Stimulated activated naive CD8-positive, alpha-beta T cell treated with anti-CD3 and anti-CD28 coated beads, Interleukin-15, Interleukin-2, amounts not matched to agents 100 ng/mL and 50 ng/mL, for 24 hours (primary cell): ENCODE results near the gene CPEB4.
A peak's percentile ranks its signal among the peaks of the same experiment; 100 is the strongest.

Experiments used
- H3K27ac Mint-ChIP-seq: one replicate; pipeline ENCODE4 v1.8.0; 2021; ENCODE audit warnings: mild to moderate bottlenecking, mixed read lengths
- H3K27me3 Mint-ChIP-seq: one replicate; pipeline ENCODE4 v1.8.0; 2021; ENCODE audit warnings: mixed read lengths
- H3K36me3 Mint-ChIP-seq: one replicate; pipeline ENCODE4 v1.8.0; 2021; ENCODE audit warnings: low read depth, mixed read lengths
- H3K4me1 Mint-ChIP-seq: one replicate; pipeline ENCODE4 v1.8.0; 2021; ENCODE audit warnings: low read depth, mixed read lengths
- H3K4me3 Mint-ChIP-seq: one replicate; pipeline ENCODE4 v1.8.0; 2021; ENCODE audit warnings: mild to moderate bottlenecking, mixed read lengths
- H3K9me3 Mint-ChIP-seq: one replicate; pipeline ENCODE4 v1.8.0; 2021; ENCODE audit warnings: mixed read lengths

The CPEB4 gene

GRCh38 chr5:173972925-173973615 lies 84.9 kb downstream of the CPEB4 start:
- Mint-ChIP-seq H3K36me3 (no peaks in the 10 kb centered on the region), H3K4me1 (peaks cover 9% of the 10 kb centered on the region), H3K27me3 (peaks cover 11% of the 10 kb centered on the region), H3K9me3 (no peaks in the 10 kb centered on the region), H3K4me3 (peak overlapping the region; percentile 71), H3K27ac (no peak overlapping the region)

DNA sequence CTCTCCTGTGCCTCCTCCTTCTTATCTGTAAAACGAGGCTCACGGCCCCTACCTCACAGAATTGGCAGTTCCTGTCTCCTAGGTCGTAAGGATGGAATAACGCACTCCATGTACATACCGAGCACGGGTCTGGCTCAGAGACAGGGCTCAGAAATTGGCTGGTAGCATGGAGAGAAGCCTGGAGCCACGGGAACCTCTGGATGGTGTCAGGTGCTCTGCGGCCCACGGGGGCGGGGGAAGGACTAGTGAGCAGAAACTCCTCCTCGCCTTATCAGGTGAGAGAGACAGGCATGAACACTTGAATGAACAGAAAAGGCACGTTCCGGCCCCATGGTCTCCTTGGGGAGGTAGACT lies 85.4 kb downstream of the CPEB4 start:
- Mint-ChIP-seq H3K36me3 (no peaks in the 10 kb centered on the region), H3K4me3 (peak overlapping the region; percentile 71), H3K4me1 (peaks cover 9% of the 10 kb centered on the region), H3K27ac (no peak overlapping the region), H3K9me3 (no peaks in the 10 kb centered on the region), H3K27me3 (peaks cover 14% of the 10 kb centered on the region)

DNA sequence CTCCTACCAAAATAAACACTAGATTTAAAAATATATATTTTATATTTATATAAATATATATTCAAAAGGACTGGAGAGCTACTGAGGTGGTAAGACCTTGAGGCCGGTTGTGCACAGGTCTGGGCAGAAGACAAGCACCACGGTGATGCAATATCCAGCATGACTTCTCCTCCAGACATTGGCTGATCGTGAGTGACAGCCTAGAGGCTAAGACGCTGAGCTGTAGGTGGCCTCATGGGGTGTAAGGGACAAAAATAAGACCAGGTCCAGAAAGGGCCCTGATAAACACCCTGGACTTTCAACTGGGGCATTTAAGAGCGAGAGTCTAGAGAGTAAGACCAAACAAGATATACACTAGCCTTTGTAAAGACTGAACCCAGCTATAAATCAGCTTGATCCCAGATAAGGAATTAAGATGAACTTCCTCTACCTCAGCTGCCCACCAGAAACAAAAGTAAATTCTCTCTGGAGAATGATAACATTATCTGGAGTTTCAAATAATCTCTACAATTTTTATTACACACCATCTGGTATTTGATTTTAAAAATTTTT lies 86.6 kb downstream of the CPEB4 start:
- H3K4me1 Mint-ChIP-seq: peaks cover 9% of the 10 kb centered on the region
- peaks cover 21% of the 10 kb centered on the region for H3K27me3 Mint-ChIP-seq
- H3K27ac Mint-ChIP-seq: no peak overlapping the region

GRCh38 chr5:173981185-173981761 lies 93.1 kb downstream of the CPEB4 start:
- Mint-ChIP-seq H3K27ac (no peak overlapping the region), H3K4me1 (no peaks in the 10 kb centered on the region), H3K27me3 (peaks cover 62% of the 10 kb centered on the region), H3K36me3 (no peaks in the 10 kb centered on the region), H3K4me3 (no peak overlapping the region), H3K9me3 (no peaks in the 10 kb centered on the region)

More for the DNA sequence above, 86.6 kb downstream of the CPEB4 start:
- Mint-ChIP-seq H3K36me3 (no peaks in the 10 kb centered on the region), H3K4me3 (no peak overlapping the region), H3K9me3 (no peaks in the 10 kb centered on the region)

GRCh38 chr5:173984218-173984617 lies 96.1 kb downstream of the CPEB4 start:
- no peaks in the 10 kb centered on the region for H3K36me3 Mint-ChIP-seq
- H3K9me3 Mint-ChIP-seq: no peaks in the 10 kb centered on the region
- no peaks in the 10 kb centered on the region for H3K4me1 Mint-ChIP-seq
- peaks cover 49% of the 10 kb centered on the region for H3K27me3 Mint-ChIP-seq
- H3K4me3 Mint-ChIP-seq: no peak overlapping the region
- no peak overlapping the region for H3K27ac Mint-ChIP-seq

GRCh38 chr5:173988554-173989431 lies 100.6 kb downstream of the CPEB4 start, which contains the start of gene C5orf47:
Gene C5orf47 (plus strand): TSS chr5:173989170. CDS start chr5:173989264, 94 bp downstream.
- Mint-ChIP-seq H3K27me3 (peaks cover 9% of the 10 kb centered on the region), H3K9me3 (no peaks in the 10 kb centered on the region), H3K4me1 (no peaks in the 10 kb centered on the region), H3K27ac (no peak within 1 kb of the TSS), H3K4me3 (no peak within 1 kb of the TSS), H3K36me3 (no peaks in the 10 kb centered on the region)

DNA sequence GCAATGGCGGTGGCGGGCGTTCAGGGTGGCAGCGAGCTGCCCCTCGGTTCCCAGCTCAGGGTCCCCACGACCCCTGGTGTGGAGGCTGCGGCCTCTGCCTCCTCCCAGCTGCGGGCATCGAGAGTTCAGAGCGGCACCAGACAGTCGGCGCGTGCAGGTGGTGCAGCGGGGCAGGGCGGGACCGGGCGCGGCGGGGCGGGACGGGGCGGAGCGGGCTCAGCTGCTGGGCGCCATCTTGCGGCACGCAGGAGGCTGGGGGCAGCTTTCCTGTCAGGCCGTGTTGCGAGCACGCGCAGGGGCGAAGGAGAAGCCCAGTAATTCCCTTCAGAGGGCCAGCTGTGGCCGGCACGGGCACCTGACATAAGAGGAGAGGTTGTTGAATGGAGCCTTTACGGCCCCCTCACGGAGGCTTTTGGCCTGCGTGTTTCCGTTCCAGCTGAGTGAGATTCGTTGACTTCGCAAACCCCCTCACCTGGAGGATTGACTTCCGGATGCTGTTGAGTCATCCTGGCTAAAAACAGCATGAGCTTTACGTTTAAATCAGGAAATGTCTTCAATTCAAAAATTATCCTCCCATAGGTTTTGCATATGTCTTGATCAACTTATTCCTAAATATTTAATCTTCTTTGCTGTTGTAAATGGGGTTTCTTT lies 101.4 kb downstream of the CPEB4 start:
- Mint-ChIP-seq H3K36me3 (no peaks in the 10 kb centered on the region), H3K4me3 (no peak overlapping the region), H3K27me3 (peaks cover 7% of the 10 kb centered on the region), H3K4me1 (no peaks in the 10 kb centered on the region), H3K27ac (no peak overlapping the region), H3K9me3 (no peaks in the 10 kb centered on the region)

GRCh38 chr5:173997331-173997730 lies 109.2 kb downstream of the CPEB4 start:
- Mint-ChIP-seq H3K4me1 (no peaks in the 10 kb centered on the region), H3K9me3 (no peaks in the 10 kb centered on the region), H3K27me3 (peaks cover 25% of the 10 kb centered on the region), H3K36me3 (no peaks in the 10 kb centered on the region), H3K27ac (no peak overlapping the region), H3K4me3 (no peak overlapping the region)

GRCh38 chr5:173998531-173998930 lies 110.4 kb downstream of the CPEB4 start:
- Mint-ChIP-seq H3K4me3 (no peak overlapping the region), H3K9me3 (no peaks in the 10 kb centered on the region), H3K27ac (no peak overlapping the region), H3K4me1 (no peaks in the 10 kb centered on the region), H3K36me3 (no peaks in the 10 kb centered on the region), H3K27me3 (peaks cover 31% of the 10 kb centered on the region)

DNA sequence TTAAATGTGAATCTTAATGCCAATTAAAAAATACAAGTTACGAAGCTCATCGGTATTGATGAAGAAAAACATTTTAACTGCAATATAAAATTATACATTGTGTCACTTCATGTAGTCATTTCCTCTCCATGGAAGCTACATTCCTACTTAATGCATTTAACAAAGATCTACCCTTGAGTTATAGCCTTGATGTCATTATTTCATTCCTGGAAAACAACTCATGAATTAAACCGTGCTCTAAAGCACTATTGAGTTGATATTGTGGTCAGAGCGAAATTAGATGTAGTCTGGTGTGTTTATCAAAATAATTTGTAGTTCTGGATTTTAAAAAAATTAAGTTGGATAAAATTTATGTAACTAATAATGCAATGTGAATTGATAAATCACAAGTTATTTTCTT lies 111.9 kb downstream of the CPEB4 start:
- Mint-ChIP-seq H3K4me3 (no peak overlapping the region), H3K4me1 (no peaks in the 10 kb centered on the region), H3K27ac (no peak overlapping the region), H3K36me3 (no peaks in the 10 kb centered on the region), H3K9me3 (no peaks in the 10 kb centered on the region), H3K27me3 (peaks cover 30% of the 10 kb centered on the region)

DNA sequence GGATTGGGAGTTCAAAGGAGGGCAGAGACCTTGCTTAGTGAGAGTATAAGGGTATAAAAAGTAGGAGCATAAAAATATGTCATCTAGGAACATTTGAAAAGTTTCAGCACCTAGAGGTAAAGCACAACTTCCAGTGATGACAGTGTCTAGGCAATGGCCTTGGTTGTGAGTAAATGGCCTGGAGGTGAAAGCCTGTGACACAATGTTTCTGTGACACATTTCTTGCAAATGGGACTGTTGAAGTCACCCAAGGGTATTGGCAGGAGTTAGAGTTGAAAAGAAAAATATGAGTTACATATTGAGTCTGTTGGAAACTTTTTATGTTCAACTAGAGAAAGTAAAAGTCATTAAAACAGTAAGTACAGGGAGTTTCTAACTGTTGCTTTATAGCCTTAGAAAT lies 115.6 kb downstream of the CPEB4 start:
- Mint-ChIP-seq H3K9me3 (no peaks in the 10 kb centered on the region), H3K27ac (no peak overlapping the region), H3K4me1 (no peaks in the 10 kb centered on the region), H3K4me3 (no peak overlapping the region), H3K27me3 (peaks cover 21% of the 10 kb centered on the region), H3K36me3 (no peaks in the 10 kb centered on the region)

- H3K4me3 Mint-ChIP-seq: no peak overlapping the region
- H3K36me3 Mint-ChIP-seq: no peaks in the 10 kb centered on the region
- H3K27me3 Mint-ChIP-seq: peaks cover 13% of the 10 kb centered on the region
- no peaks in the 10 kb centered on the region for H3K9me3 Mint-ChIP-seq
- H3K27ac Mint-ChIP-seq: no peak overlapping the region
- no peaks in the 10 kb centered on the region for H3K4me1 Mint-ChIP-seq
These were observed 120.8 kb downstream of the CPEB4 start for GRCh38 chr5:174008922-174009321.

DNA sequence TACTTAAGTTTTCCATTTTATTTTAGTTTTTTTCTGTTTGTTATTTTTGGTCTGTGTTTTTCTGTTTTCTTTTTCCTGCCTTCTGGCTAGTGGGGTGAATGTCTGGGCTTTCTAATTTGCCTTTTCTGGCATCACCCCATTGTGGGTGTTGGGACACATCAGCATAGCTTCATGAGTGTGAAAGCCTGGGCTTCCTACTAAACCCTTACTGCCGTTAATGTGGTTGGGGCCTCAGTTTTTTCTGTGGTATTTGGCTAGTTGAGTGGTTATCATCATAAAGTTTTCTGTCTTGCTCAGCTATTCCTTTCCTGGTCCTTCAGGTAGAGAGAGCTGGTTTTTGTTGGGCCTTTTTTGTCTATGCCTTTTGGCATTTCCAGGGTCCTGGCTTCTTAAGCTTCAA lies 122.2 kb downstream of the CPEB4 start:
- peaks cover 9% of the 10 kb centered on the region for H3K27me3 Mint-ChIP-seq
- H3K27ac Mint-ChIP-seq: no peak overlapping the region

GRCh38 chr5:174011441-174011840 lies 123.3 kb downstream of the CPEB4 start:
- Mint-ChIP-seq H3K9me3 (no peaks in the 10 kb centered on the region), H3K27ac (no peak overlapping the region), H3K27me3 (peaks cover 4% of the 10 kb centered on the region), H3K36me3 (no peaks in the 10 kb centered on the region), H3K4me1 (no peaks in the 10 kb centered on the region), H3K4me3 (no peak overlapping the region)

More for the DNA sequence above, 122.2 kb downstream of the CPEB4 start:
- Mint-ChIP-seq H3K4me1 (no peaks in the 10 kb centered on the region), H3K36me3 (no peaks in the 10 kb centered on the region), H3K9me3 (no peaks in the 10 kb centered on the region), H3K4me3 (no peak overlapping the region)
